GM21360 (cell line): ENCODE results near the gene BMF.
"Not testable (repeated sequence)": the region's sequence is repeated elsewhere in the genome, so short reads cannot be mapped to it uniquely, and the experiment has no call there.

ENCODE experiments used
- ATAC-seq: cut with Tn5 transposase; IDR thresholded peaks from one replicate; pipeline ENCODE4 v1.9.1; 2021; ENCODE audit warnings: mild to moderate bottlenecking, moderate library complexity; ENCODE audit not compliant: unreplicated experiment

The BMF gene

GRCh38 chr15:40088929-40089755 is 19.5 kb downstream of the BMF start:
- no peak for ATAC-seq

GRCh38 chr15:40087991-40088928 is 20.4 kb downstream of the BMF start:
- no peak for ATAC-seq

DNA sequence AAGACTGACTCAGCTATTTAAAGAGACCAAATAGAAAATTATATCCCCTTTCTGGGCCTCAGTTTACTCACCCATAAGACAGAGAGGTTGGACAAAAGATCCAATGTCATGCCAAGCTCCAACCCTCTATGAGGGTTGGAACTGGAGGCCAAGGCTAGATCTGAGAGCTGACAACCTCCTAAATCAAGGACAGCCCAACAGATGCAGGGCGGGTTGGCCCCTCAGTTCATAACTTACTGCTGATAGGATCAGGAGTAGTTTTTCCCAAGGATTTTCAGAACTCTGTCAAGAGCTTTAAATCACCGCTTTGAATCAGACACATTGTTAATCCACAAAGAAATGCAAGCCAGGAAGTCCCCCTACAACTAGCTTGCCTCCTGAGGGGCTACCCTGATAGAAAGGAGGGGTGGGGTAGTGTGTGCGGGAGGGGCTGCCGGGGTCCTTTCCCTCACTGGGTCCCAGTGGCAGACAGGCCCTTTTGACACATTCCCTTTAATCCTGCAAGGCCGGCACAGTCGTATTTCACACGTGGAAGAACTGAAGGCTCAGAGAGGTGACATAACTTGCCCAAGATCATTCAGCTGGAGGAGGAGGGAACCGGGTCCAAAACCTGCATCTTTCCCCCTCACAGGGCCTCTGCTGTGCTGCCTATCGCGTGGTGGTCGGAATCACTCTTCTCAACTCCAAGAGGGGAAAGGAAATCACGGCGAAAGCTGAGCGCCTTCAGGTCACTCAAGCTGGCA is 21.4 kb downstream of the BMF start:
- no peak for ATAC-seq

DNA sequence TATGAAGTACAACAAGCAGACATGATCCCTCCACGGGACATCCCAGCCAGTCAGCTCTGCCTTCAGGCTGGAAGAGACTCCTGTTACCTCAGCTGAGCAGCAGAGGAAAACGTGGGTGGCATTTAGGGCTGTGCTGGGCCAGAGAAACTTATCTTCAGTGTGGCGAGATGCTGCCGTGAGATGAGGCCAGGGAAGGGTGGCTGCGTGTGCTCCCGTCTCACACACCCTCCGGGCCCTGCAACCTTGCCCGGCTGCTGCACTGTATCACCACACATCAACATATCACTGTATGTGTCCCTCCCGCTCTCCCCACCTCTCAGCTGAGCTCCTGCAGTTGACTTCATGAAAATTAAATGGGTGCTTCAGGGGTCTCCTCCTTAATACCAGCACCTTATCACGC is 23.4 kb downstream of the BMF start:
- ATAC-seq = no peak

GRCh38 chr15:40084650-40085049 is 24.0 kb downstream of the BMF start:
- ATAC-seq = no peak

- no peak for ATAC-seq
Measured at GRCh38 chr15:40082195-40082883, 26.3 kb downstream of the BMF start.

DNA sequence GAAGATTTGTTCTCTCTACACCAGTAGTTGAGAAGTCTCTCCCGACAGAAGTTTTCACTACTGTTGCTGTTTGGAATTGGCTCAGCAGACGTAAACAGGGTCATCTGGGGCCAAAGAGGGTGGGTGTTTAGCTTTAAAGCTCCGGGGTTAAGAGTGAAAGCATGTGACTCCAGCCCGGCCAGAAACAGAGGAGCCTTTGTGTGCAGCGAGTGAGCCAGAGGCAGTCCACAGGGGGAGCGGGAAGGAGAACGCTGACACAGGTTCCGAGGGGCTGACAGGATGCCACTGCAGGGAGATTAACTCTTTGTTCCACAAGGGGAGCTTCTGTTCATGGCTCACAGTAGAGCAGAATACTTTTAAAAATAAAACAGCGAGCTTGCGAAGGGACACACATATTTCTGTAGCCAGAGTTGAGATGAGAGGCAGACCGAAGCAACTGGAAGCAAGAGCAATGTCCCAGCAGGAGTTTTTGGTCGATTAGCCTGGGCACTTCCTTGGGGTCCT is 26.9 kb downstream of the BMF start:
- no peak for ATAC-seq

DNA sequence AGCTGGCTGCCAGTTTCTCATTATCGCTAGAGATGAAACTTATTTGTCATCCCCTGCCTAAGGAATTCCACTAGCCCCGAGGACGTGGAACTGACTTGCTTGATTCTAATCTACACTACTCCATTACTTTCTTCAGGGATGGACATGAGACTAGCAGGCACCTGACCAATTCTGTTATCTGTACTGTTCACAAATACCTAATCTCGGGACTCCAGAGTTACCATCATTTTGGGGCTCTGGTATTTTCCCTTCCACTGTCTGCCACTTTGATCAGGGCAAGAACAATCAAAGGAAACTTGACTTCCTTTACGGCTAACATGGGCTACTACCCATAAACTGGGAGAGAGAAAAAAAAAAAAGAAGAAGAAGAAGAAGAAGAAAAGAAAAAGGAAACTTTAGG is 27.8 kb downstream of the BMF start:
- no peak for ATAC-seq

DNA sequence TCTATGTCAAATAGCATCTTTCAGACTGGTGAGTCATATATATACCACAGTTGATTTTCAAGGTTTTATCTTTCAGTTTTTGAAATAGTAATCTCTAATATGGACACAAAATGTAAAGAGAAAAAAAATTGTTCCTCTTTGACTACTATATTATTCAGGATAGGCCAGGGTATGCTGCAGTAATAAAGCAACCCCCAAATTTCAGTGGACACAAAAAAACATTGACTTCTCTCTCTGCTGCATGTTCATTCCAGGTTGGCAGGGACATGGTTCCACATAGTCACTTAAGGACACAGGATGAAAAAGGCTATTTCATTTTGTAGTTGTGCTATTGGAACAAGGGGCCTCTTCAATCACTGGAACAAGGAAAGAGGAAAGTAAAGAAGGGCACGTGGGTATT is 28.6 kb downstream of the BMF start:
- no peak for ATAC-seq

GRCh38 chr15:40079456-40079855 is 29.2 kb downstream of the BMF start:
- no peak for ATAC-seq

- no peak for ATAC-seq
Measured at GRCh38 chr15:40075298-40076044, 33.2 kb downstream of the BMF start.

GRCh38 chr15:40074656-40075055 is 34.0 kb downstream of the BMF start:
- ATAC-seq = not testable (repeated sequence)

DNA sequence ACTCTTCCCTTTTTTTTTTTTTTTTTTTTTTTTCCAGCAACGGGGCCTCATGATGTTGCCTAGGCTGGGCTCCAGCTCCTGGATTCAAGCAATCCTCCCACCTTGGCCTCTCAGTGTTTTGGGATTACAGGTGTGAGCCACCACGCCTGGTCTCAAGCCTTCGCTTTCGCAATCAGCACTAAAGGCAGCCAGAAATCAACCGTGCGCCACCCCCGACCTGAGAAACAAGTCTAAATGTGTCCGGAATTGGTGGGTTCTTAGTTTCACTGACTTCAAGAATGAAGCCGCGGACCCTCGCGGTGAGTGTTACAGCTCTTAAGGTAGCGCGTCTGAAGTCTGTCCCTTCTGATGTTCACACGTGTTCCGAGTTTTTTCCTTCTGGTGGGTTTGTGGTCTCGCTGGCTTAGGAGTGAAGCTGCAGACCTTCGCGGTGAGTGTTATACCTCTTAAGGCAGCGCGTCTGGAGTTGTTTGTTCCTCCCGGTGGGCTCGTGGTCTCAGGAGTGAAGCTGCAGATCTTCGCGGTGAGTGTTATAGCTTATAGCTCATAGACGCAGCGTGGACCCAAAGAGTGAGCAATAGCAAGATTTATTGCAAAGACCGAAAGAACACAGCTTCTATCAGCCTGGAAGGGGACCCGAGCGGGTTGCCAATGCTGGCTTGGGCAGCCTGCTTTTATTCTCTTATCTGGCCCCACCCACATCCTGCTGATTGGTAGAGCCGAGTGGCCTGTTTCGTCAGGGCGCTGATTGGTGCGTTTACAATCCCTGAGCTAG is 34.8 kb downstream of the BMF start:
- ATAC-seq = not testable (repeated sequence)

- ATAC-seq = no peak
Measured at GRCh38 chr15:40072216-40072990, 36.3 kb downstream of the BMF start.

- ATAC-seq = no peak
Measured at GRCh38 chr15:40070608-40071218, 38.0 kb downstream of the BMF start.

GRCh38 chr15:40070166-40070557 is 38.5 kb downstream of the BMF start:
- no peak for ATAC-seq
